Heart right ventricle (tissue), 16 donors: ENCODE results near the gene LILRB4. TPM values are rescaled to one million over a fixed set of nuclear protein-coding genes. Genes with fewer than 3 reads are reported as not detected.
"Not testable (repeated sequence)": the region's sequence is repeated elsewhere in the genome, so short reads cannot be mapped to it uniquely, and the experiment has no call there.

ENCODE experiments used
- ATAC-seq, 8 donors: fragments of 200-7000 bp; cut with Tn5 transposase; one replicate each; pipeline ENCODE4 v1.9.1; 2020; ENCODE audit warnings: mild to moderate bottlenecking in 8 of 8, moderate library complexity in 8 of 8, moderate number of reproducible peaks in 1 of 8
- DNase-seq, 2 donors: peaks; one replicate each; pipeline ENCODE4 v3.0.0-alpha.2; 2020
- H3K27ac ChIP-seq, 10 donors: fragments of 200-600 bp; sonication (generic) in 2 of 10; one replicate each; pipeline versions ENCODE4 v1.5.0 to v1.8.0; 2020 to 2022; ENCODE audit warnings: mild to moderate bottlenecking in 3 of 10
- H3K27me3 ChIP-seq, 7 donors: fragments of 200-600 bp; one replicate each; pipeline ENCODE4 v1.8.0; 2021 to 2022; ENCODE audit warnings: mild to moderate bottlenecking in 2 of 7
- H3K36me3 ChIP-seq, 9 donors: fragments of 200-600 bp; sonication (generic) in 1 of 9; one replicate each; pipeline versions ENCODE4 v1.5.0 to v1.8.0; 2020 to 2022; ENCODE audit warnings: mild to moderate bottlenecking in 2 of 9
- H3K4me1 ChIP-seq, 9 donors: fragments of 200-600 bp; sonication (generic) in 1 of 9; one replicate each; pipeline versions ENCODE4 v1.5.0 to v1.8.0; 2020 to 2022; ENCODE audit warnings: mild to moderate bottlenecking in 4 of 9
- H3K4me3 ChIP-seq, 10 donors: fragments of 200-600 bp; sonication (generic) in 2 of 10; one replicate each; pipeline versions ENCODE4 v1.5.0 to v1.8.0; 2020 to 2022; ENCODE audit warnings: mild to moderate bottlenecking in 7 of 10, moderate library complexity in 2 of 10
- H3K9me3 ChIP-seq, 11 donors: fragments of 200-600 bp in 10 of 11; sonication (generic) in 2 of 11; one replicate each; pipeline versions ENCODE4 v1.5.0 to v1.8.0; 2013 to 2022; ENCODE audit warnings: mild to moderate bottlenecking in 2 of 11, control low read depth in 1 of 11, moderate library complexity in 1 of 11
- WGBS, 2 donors: extraction: QIAGEN DNeasy Blood & Tissue Kit; methylation state at CpG; one replicate each; pipeline ENCODE4 v1.1.7; 2013; ENCODE audit warnings: inconsistent platforms in 1 of 2; 5-methylcytosine and 5-hydroxymethylcytosine counted together
- intact Hi-C, 10 donors: fragments of 100-400 bp; cut with DNase I; formaldehyde crosslinking; loops; one replicate each; pipeline versions ENCODE4 v1.11.1 to v1.14.2; 2022
- polyA plus RNA-seq, 2 donors: library from polyadenylated mRNA; stranded (reverse); fragments of 200-250 nt; gene quantifications; one replicate each; pipeline ENCODE4 v1.2.3, GENCODE V29; 2013
- total RNA-seq, 10 donors: library from RNA; stranded (reverse); fragmentation: NEBNext Ultra II Directional in 3 of 10; extraction: Animal tissue kit (Norgen Biotek cat#: 25700) in 3 of 10; gene quantifications; one replicate each; pipeline versions ENCODE4 v1.2.1 to v1.2.4, GENCODE V29; 2021 to 2023
- TF ChIP-seq, protein P1 (sequence below), 9 donors: fragments of 200-600 bp; sonication (generic) in 2 of 9; IDR thresholded peaks; one replicate each; pipeline versions ENCODE4 v1.5.0 to v1.8.0; 2021 to 2022; ENCODE audit warnings: antibody characterized with exemption in 9 of 9, mild to moderate bottlenecking in 5 of 9, moderate library complexity in 1 of 9
- donor health status: Arrhythmogenic right ventricular cardiomyopathy.
- donor health status: ischemic (EF 13 %, LVEDD 7.1; RV severe dilation, severe dysfunction).
- donor health status: healthy with polysubstance abuse.
- donor health status: DM: no; HTN: yes; CAD: no.
- donor health status: DM: no; HTN: no; CAD: no.
- donor health status: ischemic (EF 25% LVEDD 6.9; RV normal size, moderate dysfunction).
- donor health status: ischemic (EF 25% LVEDD 5.7; RV mildly dilated, moderate dysfunction).
- donor health status: healthy.
- donor health status: DM: yes; HTN: yes; CAD: no.
- donor health status: Ischemic cardiomyopathy.
- donor health status: ischemic (EF 35%, LVEDD 5.7; RV mildly dilated, moderate dysfunction).
- donor health status: nonischemic (EF 11% LVEDD 7.7; RV severe dilation, severe dysfunction).
- donor health status: DM: yes; HTN: yes; CAD: no.
- donor health status: PGD.
- donor health status: ischemic (EF 29% LVEDD 5.4; RV normal size, mild dysfunction).
- donor health status: nonischemic (EF 23%, LVEDD 6.1; RV moderate dilation, normal function).

Gene LILRB4
- total and polyA plus RNA-seq, 12 donors: 0.99 to 22.4 (median 2.0) TPM

DNA sequence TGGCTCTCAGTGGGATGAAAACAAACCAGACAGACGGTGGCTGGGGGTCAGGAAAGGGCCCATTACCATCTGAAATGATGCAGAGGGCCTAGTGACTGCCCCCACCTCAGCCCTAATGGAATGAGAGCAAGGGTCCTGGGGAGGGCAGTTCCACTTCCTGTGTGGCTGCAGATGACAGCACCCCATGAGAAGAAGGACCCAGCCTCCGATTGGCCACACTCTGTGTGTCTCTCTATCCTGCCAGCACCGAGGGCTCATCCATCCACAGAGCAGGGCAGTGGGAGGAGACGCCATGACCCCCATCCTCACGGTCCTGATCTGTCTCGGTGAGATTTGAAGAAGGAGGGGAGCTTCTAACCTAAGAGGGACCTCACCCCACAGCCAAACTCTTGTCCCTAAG, 32.0 kb upstream of the LILRB4 start:
- peak overlapping the region in 6 of 10 donors; percentile 3 to 46 (median 17) for H3K4me3 ChIP-seq
- peaks cover 0 to 4% (median 0%) of the 10 kb centered on the region in 9 donors for H3K4me1 ChIP-seq
- WGBS, 2 donors: 40 to 52% methylated on average over 6 of the region's 6 CpGs
- no peaks in the 10 kb centered on the region for H3K36me3 ChIP-seq
- ATAC-seq: peak in 5 of 8 donors; percentile 20 to 42 (median 32)
- peaks cover 0 to 47% (median 28%) of the 10 kb centered on the region in 7 donors for H3K27me3 ChIP-seq
- H3K27ac ChIP-seq: peak overlapping the region in 2 of 10 donors; percentile 36 to 79
- intact Hi-C loops: no loop called here
- TF ChIP-seq, protein P1, sequence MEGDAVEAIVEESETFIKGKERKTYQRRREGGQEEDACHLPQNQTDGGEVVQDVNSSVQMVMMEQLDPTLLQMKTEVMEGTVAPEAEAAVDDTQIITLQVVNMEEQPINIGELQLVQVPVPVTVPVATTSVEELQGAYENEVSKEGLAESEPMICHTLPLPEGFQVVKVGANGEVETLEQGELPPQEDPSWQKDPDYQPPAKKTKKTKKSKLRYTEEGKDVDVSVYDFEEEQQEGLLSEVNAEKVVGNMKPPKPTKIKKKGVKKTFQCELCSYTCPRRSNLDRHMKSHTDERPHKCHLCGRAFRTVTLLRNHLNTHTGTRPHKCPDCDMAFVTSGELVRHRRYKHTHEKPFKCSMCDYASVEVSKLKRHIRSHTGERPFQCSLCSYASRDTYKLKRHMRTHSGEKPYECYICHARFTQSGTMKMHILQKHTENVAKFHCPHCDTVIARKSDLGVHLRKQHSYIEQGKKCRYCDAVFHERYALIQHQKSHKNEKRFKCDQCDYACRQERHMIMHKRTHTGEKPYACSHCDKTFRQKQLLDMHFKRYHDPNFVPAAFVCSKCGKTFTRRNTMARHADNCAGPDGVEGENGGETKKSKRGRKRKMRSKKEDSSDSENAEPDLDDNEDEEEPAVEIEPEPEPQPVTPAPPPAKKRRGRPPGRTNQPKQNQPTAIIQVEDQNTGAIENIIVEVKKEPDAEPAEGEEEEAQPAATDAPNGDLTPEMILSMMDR (IDR thresholded peaks at IDR 0.05): no peak
- no peak for DNase-seq
- H3K9me3 ChIP-seq: peaks cover 0 to 13% (median 0%) of the 10 kb centered on the region in 11 donors

DNA sequence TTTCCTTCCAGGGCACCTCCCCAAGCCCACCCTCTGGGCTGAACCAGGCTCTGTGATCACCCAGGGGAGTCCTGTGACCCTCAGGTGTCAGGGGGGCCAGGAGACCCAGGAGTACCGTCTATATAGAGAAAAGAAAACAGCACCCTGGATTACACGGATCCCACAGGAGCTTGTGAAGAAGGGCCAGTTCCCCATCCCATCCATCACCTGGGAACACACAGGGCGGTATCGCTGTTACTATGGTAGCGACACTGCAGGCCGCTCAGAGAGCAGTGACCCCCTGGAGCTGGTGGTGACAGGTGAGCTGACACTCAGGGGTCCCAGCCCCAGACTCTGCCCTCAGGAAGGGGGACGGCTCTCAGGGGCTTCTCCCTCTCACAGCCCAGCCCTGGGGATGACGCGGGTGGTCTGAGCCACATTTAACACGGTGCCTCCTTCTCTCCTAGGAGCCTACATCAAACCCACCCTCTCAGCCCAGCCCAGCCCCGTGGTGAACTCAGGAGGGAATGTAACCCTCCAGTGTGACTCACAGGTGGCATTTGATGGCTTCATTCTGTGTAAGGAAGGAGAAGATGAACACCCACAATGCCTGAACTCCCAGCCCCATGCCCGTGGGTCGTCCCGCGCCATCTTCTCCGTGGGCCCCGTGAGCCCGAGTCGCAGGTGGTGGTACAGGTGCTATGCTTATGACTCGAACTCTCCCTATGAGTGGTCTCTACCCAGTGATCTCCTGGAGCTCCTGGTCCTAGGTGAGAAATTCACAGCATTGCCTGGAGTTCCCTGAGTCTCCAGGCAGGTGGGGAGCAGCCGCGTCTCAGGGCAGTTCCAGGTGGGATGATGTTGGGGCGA, 31.1 kb upstream of the LILRB4 start:
- H3K9me3 ChIP-seq: peaks cover 0 to 10% (median 0%) of the 10 kb centered on the region in 11 donors

DNA sequence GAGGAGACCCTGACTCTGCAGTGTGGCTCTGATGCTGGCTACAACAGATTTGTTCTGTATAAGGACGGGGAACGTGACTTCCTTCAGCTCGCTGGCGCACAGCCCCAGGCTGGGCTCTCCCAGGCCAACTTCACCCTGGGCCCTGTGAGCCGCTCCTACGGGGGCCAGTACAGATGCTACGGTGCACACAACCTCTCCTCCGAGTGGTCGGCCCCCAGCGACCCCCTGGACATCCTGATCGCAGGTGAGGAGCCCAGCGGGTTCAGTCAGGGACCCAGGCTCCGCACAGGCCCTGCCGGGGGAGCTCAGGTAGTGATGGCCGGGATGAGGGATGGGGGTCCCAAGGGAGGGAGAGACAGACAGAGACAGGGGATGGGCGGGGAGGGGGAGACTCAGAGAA, 30.3 kb upstream of the LILRB4 start:
- 74 to 79% methylated on average over 15 to 16 of the region's 16 CpGs for whole genome bisulfite sequencing, 2 donors
- DNase-seq, H3K4me1 ChIP-seq, ATAC-seq, intact Hi-C loops, H3K27ac ChIP-seq, H3K36me3 ChIP-seq, H3K4me3 ChIP-seq, H3K9me3 ChIP-seq: not testable (repeated sequence)
- peaks cover 0 to 40% (median 28%) of the 10 kb centered on the region in 7 donors for H3K27me3 ChIP-seq

More for the DNA sequence above, 31.1 kb upstream of the LILRB4 start:
- H3K36me3 ChIP-seq, DNase-seq, H3K27ac ChIP-seq, H3K4me1 ChIP-seq, intact Hi-C loops: not testable (repeated sequence)
- Histone ChIP-seq H3K27me3 (peaks cover 0 to 45% (median 28%) of the 10 kb centered on the region in 7 donors), H3K4me3 (peak overlapping the region in 1 of 10 donors; percentile 46)
- 67 to 71% methylated on average over 23 of the region's 23 CpGs for WGBS, 2 donors
- peak in 2 of 8 donors; percentile 14 to 30 for ATAC-seq

DNA sequence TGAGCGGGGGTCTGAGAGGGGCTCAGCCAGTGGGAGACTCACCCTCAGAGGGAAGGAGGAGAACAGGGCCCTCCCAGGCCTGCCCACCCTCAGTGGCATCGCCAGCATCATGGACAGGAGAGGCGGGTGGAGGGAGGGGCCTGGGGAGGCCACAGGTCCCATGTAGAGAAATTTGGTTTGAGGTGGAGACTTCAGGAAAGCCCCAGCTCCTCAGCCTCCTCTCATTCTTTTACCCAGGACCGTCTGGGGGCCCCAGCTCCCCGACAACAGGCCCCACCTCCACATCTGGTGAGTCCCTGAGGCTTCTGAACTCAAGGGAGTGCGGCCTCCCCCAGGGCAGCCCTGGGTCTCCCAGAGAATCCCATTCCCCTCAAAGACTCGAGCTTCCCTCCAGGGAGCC, 29.4 kb upstream of the LILRB4 start:
- TF ChIP-seq, protein P1 (IDR thresholded peaks at IDR 0.05): no peak
- DNase-seq (no peak), ATAC-seq (no peak)
- Histone ChIP-seq H3K4me3 (no peak overlapping the region), H3K4me1 (peaks cover 0 to 4% (median 0%) of the 10 kb centered on the region in 9 donors), H3K27me3 (peaks cover 0 to 39% (median 25%) of the 10 kb centered on the region in 7 donors), H3K27ac (no peak overlapping the region), H3K36me3 (no peaks in the 10 kb centered on the region), H3K9me3 (no peaks in the 10 kb centered on the region)
- WGBS, 2 donors: 61 to 77% methylated on average over 7 of the region's 7 CpGs
- intact Hi-C loops: no loop called here

DNA sequence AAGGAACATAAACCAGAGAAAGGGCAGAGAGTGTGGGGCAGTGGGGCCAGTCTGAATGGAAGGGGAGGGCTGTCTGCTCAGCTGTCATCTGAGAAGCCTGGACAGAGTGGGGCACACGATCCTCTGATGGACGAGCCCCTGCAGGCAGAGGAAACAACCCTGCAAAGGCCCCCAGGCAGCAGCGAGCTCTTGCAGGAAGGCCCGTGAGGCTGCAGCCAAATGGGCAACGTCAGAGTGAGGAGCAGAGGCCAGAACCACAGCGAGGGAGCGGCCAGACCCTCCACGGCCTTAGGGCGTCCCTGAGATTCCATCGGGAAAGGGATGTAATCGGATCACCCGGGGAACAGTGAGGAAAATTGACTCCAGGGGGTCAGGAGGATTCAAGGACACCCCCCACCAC, 26.7 kb upstream of the LILRB4 start:
- H3K9me3 ChIP-seq, H3K36me3 ChIP-seq, H3K4me1 ChIP-seq, DNase-seq, H3K4me3 ChIP-seq, H3K27ac ChIP-seq, intact Hi-C loops, ATAC-seq: not testable (repeated sequence)
- 4 to 11% methylated on average over 10 to 12 of the region's 12 CpGs for WGBS, 2 donors
- H3K27me3 ChIP-seq: peaks cover 0 to 34% (median 21%) of the 10 kb centered on the region in 7 donors

DNA sequence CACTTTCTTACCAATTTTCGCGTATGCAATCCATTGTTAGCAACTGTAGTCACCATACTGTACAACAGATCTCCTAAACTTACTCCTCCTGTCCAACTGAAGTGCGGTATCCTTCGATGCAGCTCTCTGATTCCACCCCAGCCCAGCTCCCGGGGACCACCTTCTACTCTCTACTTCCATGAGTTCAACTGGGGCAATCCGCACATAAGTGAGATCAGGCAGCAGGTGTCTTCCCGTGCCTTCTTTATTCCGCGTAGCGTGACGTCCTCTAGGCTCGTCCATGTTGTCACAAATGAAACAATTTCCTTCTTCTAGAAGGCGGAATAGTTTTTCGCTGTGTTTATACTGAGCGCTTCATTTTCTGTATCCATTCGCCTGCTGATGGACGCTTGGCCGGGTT, 24.1 kb upstream of the LILRB4 start:
- intact Hi-C loops: no loop called here
- TF ChIP-seq, protein P1 (IDR thresholded peaks at IDR 0.05): no peak
- Histone ChIP-seq H3K27ac (no peak overlapping the region), H3K4me1 (no peaks in the 10 kb centered on the region), H3K4me3 (no peak overlapping the region), H3K36me3 (no peaks in the 10 kb centered on the region), H3K9me3 (no peaks in the 10 kb centered on the region), H3K27me3 (peaks cover 0 to 26% (median 12%) of the 10 kb centered on the region in 7 donors)
- no peak for ATAC-seq
- 91% methylated on average over 18 of the region's 18 CpGs for WGBS, 2 donors
- DNase-seq: no peak

DNA sequence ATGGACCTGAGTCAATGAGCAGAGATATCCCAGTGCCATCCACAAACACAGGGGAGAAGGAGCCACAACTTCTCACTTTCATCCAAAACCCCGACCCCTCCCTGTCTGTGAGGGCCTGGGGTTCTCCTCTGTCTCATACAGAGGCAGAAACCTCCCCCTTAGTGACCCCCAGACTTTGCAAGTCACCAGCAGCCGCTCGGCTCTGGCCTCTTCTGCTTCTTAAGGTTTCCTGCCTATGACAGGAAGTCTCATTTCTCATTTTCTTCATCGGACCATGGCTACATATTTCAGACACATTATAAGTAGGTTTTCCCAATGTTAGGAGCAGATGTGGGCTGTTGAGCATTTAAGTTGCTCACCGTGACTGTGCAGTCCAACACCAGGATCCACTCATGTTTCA, 19.8 kb upstream of the LILRB4 start:
- intact Hi-C loops: not testable (repeated sequence)

DNA sequence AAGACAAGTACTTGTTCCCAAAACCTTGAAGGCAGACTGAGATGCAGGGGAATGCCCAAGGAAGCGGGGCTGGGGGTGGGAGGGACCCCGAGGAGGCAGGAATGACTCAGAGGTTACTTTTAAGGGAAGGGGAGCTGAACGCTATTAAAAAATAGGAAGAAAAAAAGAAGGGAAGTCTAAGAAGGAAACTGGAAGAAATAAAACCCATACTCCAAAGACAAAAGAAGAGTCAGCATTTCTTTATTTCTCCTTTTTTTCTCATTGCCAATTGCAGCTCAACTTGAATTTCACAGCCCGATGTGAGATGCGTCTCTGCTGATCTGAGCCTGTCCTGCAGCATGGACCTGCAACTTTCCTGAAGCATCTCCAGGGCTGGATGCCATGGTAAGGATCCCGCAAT, 19.2 kb upstream of the LILRB4 start:
- H3K9me3 ChIP-seq, H3K4me1 ChIP-seq, intact Hi-C loops, H3K36me3 ChIP-seq, DNase-seq: not testable (repeated sequence)
- Histone ChIP-seq H3K4me3 (peak overlapping the region in 1 of 10 donors; percentile 26), H3K27me3 (peaks cover 0 to 23% (median 4%) of the 10 kb centered on the region in 7 donors), H3K27ac (peak overlapping the region in 1 of 10 donors; percentile 73)
- peak in 6 of 8 donors; percentile 30 to 74 (median 43) for ATAC-seq
- WGBS, 2 donors: 46 to 69% methylated on average over 4 to 6 of the region's 6 CpGs

More for the DNA sequence above, 19.8 kb upstream of the LILRB4 start:
- peak in 1 of 8 donors; percentile 9 for ATAC-seq
- Histone ChIP-seq H3K27ac (peak overlapping the region in 1 of 10 donors; percentile 73), H3K27me3 (peaks cover 0 to 23% (median 4%) of the 10 kb centered on the region in 7 donors)
- H3K9me3 ChIP-seq, DNase-seq, H3K4me1 ChIP-seq, H3K36me3 ChIP-seq, H3K4me3 ChIP-seq: not testable (repeated sequence)
- WGBS, 2 donors: 41 to 59% methylated on average over 5 of the region's 5 CpGs
